Measurements from ENCODE around the gene AP1B1.

Gene AP1B1

GRCh38 chr22:29311464-29312217, 76.7 kb downstream of the AP1B1 start:
- no peak for DNase-seq

- DNase-seq: peak; percentile 67
These were observed 77.5 kb downstream of the AP1B1 start for GRCh38 chr22:29310863-29311339.

GRCh38 chr22:29310065-29310862, 78.1 kb downstream of the AP1B1 start:
- DNase-seq: no peak

GRCh38 chr22:29309332-29310064, 78.9 kb downstream of the AP1B1 start:
- DNase-seq: no peak

- DNase-seq: peak; percentile 57
These were observed 79.5 kb downstream of the AP1B1 start for GRCh38 chr22:29308791-29309262.

GRCh38 chr22:29308148-29308790, 80.1 kb downstream of the AP1B1 start:
- no peak for DNase-seq

- no peak for DNase-seq
These were observed 80.7 kb downstream of the AP1B1 start for GRCh38 chr22:29307596-29308147.

- peak; percentile 35 for DNase-seq
These were observed 81.4 kb downstream of the AP1B1 start for GRCh38 chr22:29306835-29307595.

- peak; percentile 50 for DNase-seq
These were observed 82.1 kb downstream of the AP1B1 start, which contains the start of gene GAS2L1 for GRCh38 chr22:29306175-29306834. Gene GAS2L1 (plus strand): TSS chr22:29306650. CDS start chr22:29308106, 1,456 bp downstream.

GRCh38 chr22:29305836-29306174, 82.6 kb downstream of the AP1B1 start:
- DNase-seq: no peak

GRCh38 chr22:29302681-29303465, 85.5 kb downstream of the AP1B1 start:
- DNase-seq: no peak

- no peak for DNase-seq
These were observed 86.0 kb downstream of the AP1B1 start for GRCh38 chr22:29302402-29302680.

GRCh38 chr22:29301716-29302401, 86.5 kb downstream of the AP1B1 start:
- no peak for DNase-seq

- no peak for DNase-seq
These were observed 87.4 kb downstream of the AP1B1 start for GRCh38 chr22:29300807-29301601.

- no peak for DNase-seq
These were observed 87.9 kb downstream of the AP1B1 start for GRCh38 chr22:29300467-29300806.

GRCh38 chr22:29299136-29299900, 89.1 kb downstream of the AP1B1 start:
- DNase-seq: no peak

- DNase-seq: no peak
These were observed 89.7 kb downstream of the AP1B1 start for GRCh38 chr22:29298641-29299040.

- no peak for DNase-seq
These were observed 96.0 kb downstream of the AP1B1 start for GRCh38 chr22:29292379-29292778.

Measured in activated CD4-positive, alpha-beta T cell treated with anti-CD3 and anti-CD28 coated beads, Interleukin-10, Interleukin-2, amounts not matched to agents 100 ng/mL and 50 ng/mL, durations not matched to agents 16 hours and 8 hours (primary cell).